HUES64 (cell line): ENCODE results near the gene VWA3A.
A peak's percentile ranks its signal among the peaks of the same experiment; 100 is the strongest.
"Not testable (repeated sequence)": the region's sequence is repeated elsewhere in the genome, so short reads cannot be mapped to it uniquely, and the experiment has no call there.

Experiments used
- H3K27ac ChIP-seq: 2 replicates; pipeline ENCODE4 v1.7.0; 2013; ENCODE audit warnings: low read depth, low read length, inconsistent platforms
- H3K27me3 ChIP-seq: 2 replicates; pipeline ENCODE4 v1.6.1; 2013; ENCODE audit warnings: mild to moderate bottlenecking, low read length; ENCODE audit not compliant: insufficient read depth
- H3K36me3 ChIP-seq: 2 replicates; pipeline ENCODE4 v1.6.1; 2013; ENCODE audit warnings: mild to moderate bottlenecking, low read length; ENCODE audit not compliant: insufficient read depth
- H3K4me1 ChIP-seq: 2 replicates; pipeline ENCODE4 v1.6.1; 2013; ENCODE audit warnings: mild to moderate bottlenecking, low read length, moderate library complexity; ENCODE audit not compliant: insufficient read depth
- H3K4me3 ChIP-seq: 2 replicates; pipeline ENCODE4 v1.5.1; 2013; ENCODE audit warnings: mild to moderate bottlenecking, low read length, moderate library complexity
- H3K9ac ChIP-seq: 2 replicates; pipeline ENCODE4 v1.6.1; 2013; ENCODE audit warnings: mild to moderate bottlenecking, low read depth, low read length
- H3K9me3 ChIP-seq: 2 replicates; pipeline ENCODE4 v1.6.1; 2013; ENCODE audit warnings: low read depth, low read length; ENCODE audit not compliant: insufficient read depth
- WGBS: fragments of 150-250, 120-280 bp; methylation state at CpG from one replicate; pipeline ENCODE4 v1.1.7; 2013; ENCODE audit warnings: missing lambda C conversion rate; 5-methylcytosine and 5-hydroxymethylcytosine counted together

Gene VWA3A

DNA sequence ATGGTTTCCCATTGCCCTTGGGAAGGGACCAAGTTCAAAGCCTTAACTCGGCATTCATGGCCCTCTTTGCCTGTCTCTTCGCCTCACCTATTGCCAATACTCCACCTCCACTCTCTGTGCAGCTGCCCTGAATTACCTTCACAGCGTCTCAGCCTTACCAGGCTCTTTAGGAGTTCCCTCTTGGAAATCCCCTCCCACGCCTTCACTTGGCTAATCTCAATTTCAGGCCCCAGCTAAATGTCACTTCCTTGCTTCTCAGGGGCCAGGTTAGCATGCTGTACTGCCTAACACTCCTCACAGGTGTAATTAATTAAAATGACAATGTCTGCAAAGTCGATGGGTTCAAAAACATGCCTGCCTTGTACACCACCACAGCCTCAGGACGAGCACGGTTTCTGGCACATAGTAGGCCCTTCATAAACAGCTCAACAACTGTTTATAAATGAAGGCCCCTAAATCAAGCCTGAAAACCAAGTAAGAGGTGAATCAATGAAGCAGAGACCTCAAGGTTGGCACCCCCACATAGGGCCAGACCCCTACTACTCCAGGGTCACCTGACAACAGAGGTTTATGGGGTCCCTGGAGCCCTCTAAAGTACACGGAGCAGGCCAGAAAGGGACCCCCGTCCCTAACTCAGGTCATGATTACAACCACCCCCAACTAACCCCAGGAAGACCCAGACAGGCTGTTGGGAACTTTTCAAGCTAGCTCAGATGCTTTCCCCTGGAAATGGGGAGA, 102.5 kb downstream of the VWA3A start:
- Histone ChIP-seq H3K4me3 (no peak overlapping the region), H3K27me3 (peaks cover 3% of the 10 kb centered on the region; the same call in 1 of the 2 replicates), H3K27ac (no peak overlapping the region), H3K9me3 (no peaks in the 10 kb centered on the region), H3K36me3 (no peaks in the 10 kb centered on the region), H3K9ac (no peak overlapping the region), H3K4me1 (peaks cover 13% of the 10 kb centered on the region; the same call in 1 of the 2 replicates)
- WGBS = 92% methylated on average over 9 of the region's 9 CpGs

DNA sequence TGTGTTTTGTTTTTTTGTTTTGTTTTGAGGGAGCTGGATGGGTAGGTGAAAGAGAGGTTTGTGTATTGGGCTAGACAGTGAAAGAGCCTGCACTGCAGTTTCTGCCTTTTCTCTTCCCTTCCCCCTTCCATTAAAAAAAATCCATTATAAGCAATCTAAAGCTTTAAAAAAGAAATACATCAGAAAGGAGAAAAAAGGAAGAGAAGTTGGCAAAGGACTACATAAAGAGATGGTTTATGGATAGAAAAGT, 103.0 kb downstream of the VWA3A start:
- peaks cover 14% of the 10 kb centered on the region; the same call in 1 of the 2 replicates for H3K4me1 ChIP-seq
- no peak overlapping the region for H3K4me3 ChIP-seq
- no peaks in the 10 kb centered on the region for H3K36me3 ChIP-seq
- no peak overlapping the region for H3K9ac ChIP-seq
- H3K27me3 ChIP-seq = no peaks in the 10 kb centered on the region
- no peaks in the 10 kb centered on the region for H3K9me3 ChIP-seq
- H3K27ac ChIP-seq = no peak overlapping the region

DNA sequence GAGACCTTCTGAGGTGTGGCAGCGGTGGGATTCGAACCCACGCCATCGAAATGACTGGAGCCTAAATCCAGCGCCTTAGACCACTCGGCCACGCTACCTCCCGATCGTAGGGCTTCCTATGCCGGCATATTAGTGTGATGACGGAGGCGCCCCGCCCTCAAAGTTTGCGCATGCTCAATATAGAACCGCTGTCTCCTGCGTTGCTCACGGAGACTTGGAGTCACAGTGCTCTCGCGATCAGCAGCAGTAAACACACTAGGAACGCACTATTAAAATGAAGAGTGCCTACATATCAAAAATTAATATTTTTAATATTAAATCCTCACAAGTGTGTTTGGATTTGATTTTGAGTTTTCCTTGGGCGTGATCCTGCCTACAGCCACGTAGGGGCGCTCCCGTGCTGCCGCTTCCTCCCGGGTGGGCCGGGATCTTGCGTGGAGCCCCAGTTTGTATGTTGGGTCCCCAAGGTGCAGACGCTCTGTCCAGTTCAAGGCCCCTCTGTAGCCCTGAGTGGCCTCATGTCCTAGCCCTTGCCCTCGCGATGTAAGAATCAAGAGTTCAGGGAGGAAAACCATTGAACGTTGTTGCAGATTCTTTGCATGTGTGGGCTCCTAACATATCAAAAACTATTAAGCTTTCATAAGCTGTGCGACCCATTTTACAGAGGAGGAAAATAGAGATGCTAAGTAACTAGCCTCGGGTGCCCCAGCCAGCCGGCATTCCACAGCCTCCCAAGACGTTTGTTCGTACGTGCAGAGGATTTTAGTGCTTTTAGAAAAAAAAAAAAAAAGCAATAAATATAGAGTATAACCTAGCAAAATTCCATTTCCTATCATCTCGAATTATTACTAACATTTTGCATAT, 103.6 kb downstream of the VWA3A start:
- Histone ChIP-seq H3K27ac (no peak overlapping the region), H3K4me3 (peak overlapping the region; percentile 78), H3K9ac (peak overlapping the region; percentile 39), H3K9me3 (no peaks in the 10 kb centered on the region), H3K36me3 (no peaks in the 10 kb centered on the region), H3K27me3 (no peaks in the 10 kb centered on the region), H3K4me1 (peaks cover 14% of the 10 kb centered on the region; the same call in 1 of the 2 replicates)
- WGBS = 5% methylated on average over 35 of the region's 39 CpGs

DNA sequence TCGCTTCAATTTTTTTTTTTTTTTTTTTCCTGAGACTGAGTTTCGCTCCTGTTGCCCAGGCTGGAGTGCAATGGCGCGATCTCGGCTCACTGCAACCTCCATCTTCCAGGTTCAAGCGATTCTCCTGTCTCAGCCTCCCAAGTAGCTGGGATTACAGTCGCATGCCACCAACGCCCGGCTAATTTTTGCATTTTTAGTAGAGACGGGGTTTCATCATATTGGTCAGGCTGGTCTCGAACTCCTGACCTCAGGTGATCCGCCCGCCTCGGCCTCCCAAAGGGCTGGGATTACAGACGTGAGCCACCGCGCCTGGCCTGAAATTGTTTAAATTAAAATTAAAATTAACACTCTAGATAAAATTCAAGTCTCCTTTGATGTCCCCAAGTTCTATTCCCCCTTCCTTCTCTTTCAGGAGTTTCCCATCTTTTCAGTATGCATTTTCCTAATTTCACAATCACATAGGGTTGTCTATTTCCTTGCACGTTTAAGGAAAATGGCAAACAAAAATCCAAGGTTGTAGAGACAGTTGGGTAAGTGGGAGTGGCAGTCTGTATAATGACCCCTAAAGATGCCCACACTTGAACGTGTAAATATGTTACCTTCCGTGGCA, 104.3 kb downstream of the VWA3A start:
- H3K27me3 ChIP-seq, H3K9ac ChIP-seq, H3K36me3 ChIP-seq, H3K27ac ChIP-seq, H3K9me3 ChIP-seq: not testable (repeated sequence)
- H3K4me1 ChIP-seq = peaks cover 14% of the 10 kb centered on the region; the same call in 1 of the 2 replicates
- 78% methylated on average over 20 of the region's 20 CpGs for WGBS
- H3K4me3 ChIP-seq = peak overlapping the region; percentile 78; the same call in 1 of the 2 replicates

DNA sequence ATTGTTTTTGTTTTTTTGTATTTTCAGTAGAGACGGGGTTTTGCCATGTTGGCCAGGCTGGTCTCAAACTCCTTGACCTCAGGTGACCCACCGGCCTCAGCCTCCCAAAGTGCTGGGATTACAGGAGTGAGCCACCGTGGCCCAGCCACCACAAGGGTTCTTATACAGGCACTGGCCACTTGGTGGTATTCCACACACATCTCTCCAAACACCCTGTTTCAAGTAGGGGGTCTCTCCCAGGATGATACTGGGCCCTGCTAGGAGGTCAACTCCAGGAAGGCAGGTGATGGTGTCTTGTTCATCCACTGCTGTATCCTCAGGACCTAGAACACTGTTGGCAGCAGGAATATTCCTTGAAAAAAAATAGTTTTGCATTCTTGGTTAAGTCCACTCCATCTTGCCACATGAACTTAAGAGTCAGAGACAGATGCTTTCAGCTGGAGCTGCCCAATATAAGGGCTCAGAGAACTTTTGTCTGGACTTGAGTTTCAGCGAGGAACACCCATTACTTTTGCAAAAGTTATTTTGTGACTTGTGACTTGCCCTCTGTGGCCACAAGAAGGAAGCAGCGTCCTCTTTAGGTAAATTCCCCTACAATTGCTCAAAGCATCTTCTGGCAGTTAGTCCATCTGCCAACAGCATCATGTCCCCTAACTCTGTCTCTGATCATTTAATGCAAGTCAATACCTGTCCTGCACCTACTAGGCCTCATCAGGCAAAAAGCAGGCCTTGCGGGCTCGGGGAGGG, 106.4 kb downstream of the VWA3A start:
- 87% methylated on average over 7 of the region's 7 CpGs for WGBS
- Histone ChIP-seq H3K27ac (no peak overlapping the region), H3K4me3 (no peak overlapping the region), H3K36me3 (no peaks in the 10 kb centered on the region), H3K4me1 (peaks cover 7% of the 10 kb centered on the region; the same call in 1 of the 2 replicates), H3K9me3 (no peaks in the 10 kb centered on the region), H3K9ac (no peak overlapping the region), H3K27me3 (no peaks in the 10 kb centered on the region)

DNA sequence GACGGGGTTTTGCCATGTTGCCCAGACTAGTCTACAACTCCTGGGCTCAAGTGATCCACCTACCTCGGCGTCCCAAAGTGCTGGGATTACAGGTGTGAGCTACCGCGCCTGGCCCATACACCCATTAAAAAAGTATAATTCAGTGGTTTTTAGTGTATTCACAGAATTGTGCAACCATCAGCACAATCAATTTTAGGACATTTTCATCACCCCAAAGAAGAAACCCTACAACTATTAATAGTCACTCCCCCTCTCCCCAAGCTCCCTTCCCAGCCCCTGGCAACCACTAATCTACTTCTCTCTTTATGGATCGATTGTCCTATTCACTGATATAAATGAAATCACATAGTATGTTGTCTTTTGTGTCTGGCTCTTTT, 109.9 kb downstream of the VWA3A start:
- Histone ChIP-seq H3K4me3 (no peak overlapping the region), H3K27me3 (no peaks in the 10 kb centered on the region), H3K36me3 (no peaks in the 10 kb centered on the region), H3K27ac (no peak overlapping the region), H3K9me3 (no peaks in the 10 kb centered on the region), H3K9ac (no peak overlapping the region), H3K4me1 (0 out of 2 replicates have a peak, but pooled peaks cover 4% of the 10 kb centered on the region)
- WGBS = 94% methylated on average over 4 of the region's 6 CpGs

DNA sequence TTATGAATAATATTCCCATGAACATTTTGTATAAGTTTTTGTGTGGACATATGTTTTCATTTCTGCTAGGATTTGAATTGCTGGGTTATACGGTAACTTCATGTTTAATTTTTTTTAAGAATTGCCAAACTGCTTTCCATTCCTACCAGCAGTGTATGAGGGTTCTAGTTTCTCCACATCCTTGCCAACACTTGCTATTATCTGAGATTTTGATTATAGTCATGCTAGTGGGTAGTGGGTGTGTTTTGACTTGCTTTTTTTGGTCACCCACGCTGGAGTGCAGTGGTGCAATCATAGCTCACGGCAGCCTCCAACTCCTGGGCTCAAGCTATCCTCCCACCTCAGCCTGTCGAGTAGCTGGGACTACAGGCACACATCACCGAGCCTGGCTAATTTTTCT, 110.8 kb downstream of the VWA3A start:
- H3K9me3 ChIP-seq = no peaks in the 10 kb centered on the region
- H3K27me3 ChIP-seq = no peaks in the 10 kb centered on the region
- 93% methylated on average over 4 of the region's 5 CpGs for WGBS
- H3K4me1 ChIP-seq = 0 out of 2 replicates have a peak, but pooled peaks cover 4% of the 10 kb centered on the region
- no peak overlapping the region for H3K9ac ChIP-seq
- H3K36me3 ChIP-seq = no peaks in the 10 kb centered on the region
- H3K4me3 ChIP-seq = no peak overlapping the region
- H3K27ac ChIP-seq = no peak overlapping the region

DNA sequence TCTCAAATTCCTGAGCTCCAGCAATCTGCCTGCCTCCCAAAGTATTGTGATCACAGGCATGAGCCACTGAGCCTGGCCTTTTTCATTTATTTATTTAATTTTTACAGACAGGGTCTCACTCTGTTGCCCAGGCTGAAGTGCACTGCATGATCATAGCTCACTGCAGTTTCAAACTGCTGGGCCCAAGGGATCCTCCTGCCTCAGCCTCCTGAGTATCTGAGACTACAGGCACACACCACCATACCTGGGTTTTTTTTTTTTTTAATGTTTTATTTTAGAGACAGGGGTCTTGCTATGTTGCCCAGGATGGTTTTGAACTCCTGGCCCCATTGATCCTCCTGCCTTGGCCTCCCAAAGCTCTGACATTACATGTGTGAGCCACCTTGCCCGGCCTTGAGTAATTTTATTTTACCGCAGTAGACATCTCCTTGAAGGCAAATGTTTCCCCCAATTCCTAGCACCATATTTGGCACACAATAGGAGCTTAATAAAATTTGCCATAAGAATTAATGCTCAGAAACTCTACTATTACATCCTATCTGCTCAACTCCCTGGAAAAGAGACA, 111.8 kb downstream of the VWA3A start:
- Histone ChIP-seq H3K9ac (no peak overlapping the region), H3K27ac (no peak overlapping the region), H3K27me3 (no peaks in the 10 kb centered on the region), H3K4me1 (0 out of 2 replicates have a peak, but pooled peaks cover 4% of the 10 kb centered on the region), H3K4me3 (no peak overlapping the region), H3K36me3 (no peaks in the 10 kb centered on the region), H3K9me3 (no peaks in the 10 kb centered on the region)
- WGBS = 92% methylated on average over 2 of the region's 2 CpGs

DNA sequence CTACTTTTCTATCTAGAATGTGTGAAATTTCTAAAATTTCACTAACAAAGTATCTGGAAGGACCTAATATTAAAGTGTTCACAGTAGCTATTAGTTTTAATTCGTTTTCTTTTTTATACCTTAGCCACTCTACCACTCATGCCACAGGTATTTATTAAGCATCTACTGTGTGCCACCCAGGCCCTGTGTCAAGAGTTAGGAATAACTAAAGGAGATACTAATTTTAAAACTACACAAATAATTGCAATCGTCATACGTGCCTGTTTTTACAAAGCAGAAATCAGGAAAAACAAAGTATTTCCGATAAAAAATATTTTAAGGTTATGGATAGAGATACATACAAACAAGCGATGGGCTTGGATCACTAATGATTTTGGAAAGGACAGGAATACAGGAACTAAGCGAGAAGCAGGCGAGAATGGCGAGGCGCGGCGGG, 113.3 kb downstream of the VWA3A start:
- WGBS = 22% methylated on average over 10 of the region's 11 CpGs
- Histone ChIP-seq H3K27ac (peak overlapping the region; percentile 21; the same call in 1 of the 2 replicates), H3K9ac (peak overlapping the region; percentile 44; the same call in 1 of the 2 replicates), H3K36me3 (no peaks in the 10 kb centered on the region), H3K27me3 (no peaks in the 10 kb centered on the region), H3K4me1 (no peaks in the 10 kb centered on the region), H3K9me3 (no peaks in the 10 kb centered on the region), H3K4me3 (peak overlapping the region; percentile 97)

DNA sequence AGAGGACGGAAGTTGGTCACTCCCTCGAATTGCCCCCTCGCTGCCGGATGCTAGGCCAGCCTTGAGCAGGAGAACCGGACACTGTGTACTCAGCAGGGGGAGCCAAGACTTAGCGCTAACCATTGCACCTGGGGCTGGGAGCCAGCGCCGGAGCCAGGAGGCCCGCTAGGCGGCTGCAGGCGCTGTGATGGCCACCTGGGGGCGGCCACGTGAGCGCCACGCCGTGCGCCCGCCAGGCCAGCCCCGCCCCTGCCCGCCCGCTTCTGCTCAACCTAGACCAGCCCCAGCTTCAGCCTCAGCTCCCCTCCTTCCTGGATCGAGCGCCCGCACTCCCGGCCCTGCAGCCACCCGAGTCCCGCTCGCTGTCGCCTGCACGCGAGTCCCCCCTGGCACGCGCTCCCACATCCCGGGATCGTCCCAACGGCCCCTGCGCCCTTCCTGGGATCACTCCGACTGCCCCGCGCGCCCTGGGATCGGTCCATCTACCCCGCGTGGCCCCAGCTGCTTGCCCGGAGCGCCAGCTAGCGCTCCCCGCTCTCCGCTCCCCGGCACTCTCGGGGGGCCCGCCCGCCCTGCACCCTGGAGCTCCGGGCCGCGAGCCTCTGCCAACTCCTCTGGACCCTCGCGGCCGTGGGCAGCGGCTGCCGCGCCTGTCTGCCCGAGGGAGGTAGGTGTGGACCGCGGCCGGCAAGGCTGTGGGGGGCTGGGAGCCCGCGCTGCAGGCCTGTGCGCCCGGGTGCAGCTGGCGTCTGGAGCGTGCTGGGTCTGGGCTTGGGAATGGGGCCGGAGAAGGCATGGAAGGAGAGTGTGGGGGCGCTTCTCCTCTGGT, 113.9 kb downstream of the VWA3A start, which contains the start of gene EEF2K:
TSS of gene EEF2K (plus strand) at position 266 of the 829 bp plus-strand sequence. CDS start 19,452 bp downstream, outside the sequence.
- H3K4me1 ChIP-seq = no peaks in the 10 kb centered on the region
- WGBS = under 1% methylated on average over 74 of the region's 74 CpGs
- peak within 1 kb of the TSS; percentile 97 for H3K4me3 ChIP-seq
- H3K9me3 ChIP-seq = no peaks in the 10 kb centered on the region
- no peaks in the 10 kb centered on the region for H3K27me3 ChIP-seq
- peak within 1 kb of the TSS; percentile 81 for H3K9ac ChIP-seq
- no peaks in the 10 kb centered on the region for H3K36me3 ChIP-seq
- peak within 1 kb of the TSS; percentile 34; the same call in 1 of the 2 replicates for H3K27ac ChIP-seq
